HG03045 (cell line): ENCODE measurements around the gene SEMA3C.
A peak's percentile ranks its signal among the peaks of the same experiment; 100 is the strongest.

Experiments
- ATAC-seq: cut with Tn5 transposase; IDR thresholded peaks from one replicate; pipeline ENCODE4 v1.9.1; 2021; ENCODE audit warnings: mild to moderate bottlenecking, moderate library complexity; ENCODE audit not compliant: unreplicated experiment

Gene SEMA3C

GRCh38 chr7:80711531-80711930, 207.3 kb downstream of the SEMA3C start:
- ATAC-seq = no peak

- no peak for ATAC-seq
Measured at GRCh38 chr7:80708123-80708522, 210.7 kb downstream of the SEMA3C start.

GRCh38 chr7:80707318-80707717, 211.5 kb downstream of the SEMA3C start:
- ATAC-seq = no peak

- ATAC-seq = no peak
Measured at GRCh38 chr7:80705130-80705781, 213.6 kb downstream of the SEMA3C start.

GRCh38 chr7:80703272-80703671, 215.6 kb downstream of the SEMA3C start:
- ATAC-seq = no peak

GRCh38 chr7:80699721-80700256, 219.1 kb downstream of the SEMA3C start:
- ATAC-seq = no peak

GRCh38 chr7:80699045-80699638, 219.7 kb downstream of the SEMA3C start:
- ATAC-seq = peak; percentile 70
